Adrenal gland (tissue), 19 donors: ENCODE data around the gene E2F7. TPM values are rescaled to one million over a fixed set of nuclear protein-coding genes. Genes with fewer than 3 reads are reported as not detected.

Experiments
- DNase-seq, 7 donors: peaks; one replicate each; pipeline ENCODE4 v3.0.0-alpha.2; 2019 to 2020
- H3K27ac ChIP-seq, 5 donors: fragments of 200-600 bp; sonication (generic) in 4 of 5; 1 replicate in 3 of 5; 2 replicates in 2 of 5; pipeline versions ENCODE4 v1.5.1 to v1.8.0; 2016 to 2020; ENCODE audit warnings: mild to moderate bottlenecking in 1 of 5
- H3K27me3 ChIP-seq: fragments of 200-600 bp; 2 replicates; pipeline ENCODE4 v1.8.0; 2021
- H3K36me3 ChIP-seq, 2 donors: fragments of 200-600 bp; replicated peaks in 1 of 2; 1 replicate in 1 of 2; 2 replicates in 1 of 2; pipeline versions ENCODE4 v1.5.1 to v1.8.0; 2018 to 2022
- H3K4me1 ChIP-seq, 2 donors: fragments of 200-600 bp; replicated peaks in 1 of 2; 1 replicate in 1 of 2; 2 replicates in 1 of 2; pipeline versions ENCODE4 v1.5.1 to v1.8.0; 2018 to 2021
- H3K4me3 ChIP-seq, 4 donors: fragments of 200-600 bp; sonication (generic) in 3 of 4; one replicate each; pipeline ENCODE4 v1.5.1; 2016 to 2018
- H3K9me3 ChIP-seq, 3 donors: fragments of 200-600 bp; sonication (generic) in 1 of 3; replicated peaks in 1 of 3; 1 replicate in 2 of 3; 2 replicates in 1 of 3; pipeline versions ENCODE4 v1.5.1 to v1.8.0; 2016 to 2021
- POLR2A ChIP-seq, 2 donors: fragments of 450-650 bp; IDR thresholded peaks; one replicate each; pipeline ENCODE4 v1.6.1; 2017; ENCODE audit warnings: antibody characterized with exemption in 2 of 2, mild to moderate bottlenecking in 2 of 2, moderate library complexity in 1 of 2
- WGBS, 4 donors: extraction: QIAGEN DNeasy Blood & Tissue Kit in 2 of 4; methylation state at CpG; one replicate each; pipeline versions ENCODE4 v1.1.5 to v1.1.7; 2013 to 2017; 5-methylcytosine and 5-hydroxymethylcytosine counted together
- intact Hi-C, 2 donors: fragments of 100-400 bp; cut with DNase I; formaldehyde crosslinking; loops; one replicate each; pipeline versions ENCODE4 v1.14.1 to v1.15.0; 2022 to 2023
- long read RNA-seq, 10 donors: library from polyadenylated mRNA in 3 of 10; unstranded in 2 of 10; stranded (forward) in 1 of 10; transcript quantifications; one replicate each; pipeline ENCODE4 v2.0.0 and lab custom pipeline, GENCODE V29; 2021 to 2026
- polyA plus RNA-seq, 3 donors: library from polyadenylated mRNA; stranded (reverse); fragments of 200-250 nt in 2 of 3; fragments of 350-450 nt in 1 of 3; fragmentation: Illumina TruSeq in 1 of 3; extraction: RNeasy Lipid Tissue Mini Kit (QIAGEN cat#74804) in 1 of 3; gene quantifications; one replicate each; pipeline ENCODE4 v1.2.3, GENCODE V29; 2013 to 2014
- total RNA-seq, 9 donors: library from RNA; depleted of rRNA in 4 of 9; stranded (reverse); fragments of >200 nt in 4 of 9; fragments of 120-200 nt in 1 of 9; fragmentation: NEBNext Ultra II Directional in 1 of 9; extraction: Animal tissue kit (Norgen Biotek cat#: 25700) in 1 of 9; gene quantifications; one replicate each; pipeline versions ENCODE4 v1.1.0 to v1.2.4, GENCODE V29; 2013 to 2023
- TF ChIP-seq, protein P1 (sequence below), 6 experiments: fragments of 450-650 bp in 4 of 6; fragments of 200-600 bp in 2 of 6; sonication (generic) in 1 of 6; IDR thresholded peaks; 1 replicate in 5 of 6; 2 replicates in 1 of 6; pipeline versions ENCODE4 v1.5.1 to v1.8.0; 2016 to 2021; ENCODE audit warnings: antibody characterized with exemption in 6 of 6, mild to moderate bottlenecking in 2 of 6, moderate library complexity in 1 of 6
- donor health status: healthy with polysubstance abuse.
- donor health status: Bipolar disorder and iron deficiency.
- donor health status: DM: yes; HTN: yes; CAD: no.
- donor health status: DM: no; HTN: no; CAD: no.
- donor health status: DM: no; HTN: no; CAD: no.
- donor health status: DM: yes; HTN: yes; CAD: no.

E2F7 gene, protein sequence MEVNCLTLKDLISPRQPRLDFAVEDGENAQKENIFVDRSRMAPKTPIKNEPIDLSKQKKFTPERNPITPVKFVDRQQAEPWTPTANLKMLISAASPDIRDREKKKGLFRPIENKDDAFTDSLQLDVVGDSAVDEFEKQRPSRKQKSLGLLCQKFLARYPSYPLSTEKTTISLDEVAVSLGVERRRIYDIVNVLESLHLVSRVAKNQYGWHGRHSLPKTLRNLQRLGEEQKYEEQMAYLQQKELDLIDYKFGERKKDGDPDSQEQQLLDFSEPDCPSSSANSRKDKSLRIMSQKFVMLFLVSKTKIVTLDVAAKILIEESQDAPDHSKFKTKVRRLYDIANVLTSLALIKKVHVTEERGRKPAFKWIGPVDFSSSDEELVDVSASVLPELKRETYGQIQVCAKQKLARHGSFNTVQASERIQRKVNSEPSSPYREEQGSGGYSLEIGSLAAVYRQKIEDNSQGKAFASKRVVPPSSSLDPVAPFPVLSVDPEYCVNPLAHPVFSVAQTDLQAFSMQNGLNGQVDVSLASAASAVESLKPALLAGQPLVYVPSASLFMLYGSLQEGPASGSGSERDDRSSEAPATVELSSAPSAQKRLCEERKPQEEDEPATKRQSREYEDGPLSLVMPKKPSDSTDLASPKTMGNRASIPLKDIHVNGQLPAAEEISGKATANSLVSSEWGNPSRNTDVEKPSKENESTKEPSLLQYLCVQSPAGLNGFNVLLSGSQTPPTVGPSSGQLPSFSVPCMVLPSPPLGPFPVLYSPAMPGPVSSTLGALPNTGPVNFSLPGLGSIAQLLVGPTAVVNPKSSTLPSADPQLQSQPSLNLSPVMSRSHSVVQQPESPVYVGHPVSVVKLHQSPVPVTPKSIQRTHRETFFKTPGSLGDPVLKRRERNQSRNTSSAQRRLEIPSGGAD
- total RNA-seq (1 to 10 TPM in 1 of 9 donors, under 1 TPM in 6, not detected in 2; 0.11 to 2.7 (median 0.31) TPM), polyA plus RNA-seq (under 1 TPM in 2 of 3 donors, not detected in 1; 0.07 to 0.20 TPM)
- long read RNA-seq, donor 1, result 0 reads
- long read RNA-seq, donor 2, partial matches to known transcripts, result 0 of 1 reads
- long read RNA-seq, donor 2, other reads (novel, unspliced or antisense), result 0 of 1 reads
- long read RNA-seq, donor 3, result 0 reads
- long read RNA-seq, donor 4, partial matches to known transcripts, result 0 of 1 reads
- long read RNA-seq, donor 4, other reads (novel, unspliced or antisense), result 1 of 1 reads
- long read RNA-seq, donor 5, result 0 reads
- long read RNA-seq, donor 6, result 0 reads
- long read RNA-seq, donor 7, result 0 reads
- long read RNA-seq, donor 8, result 0 reads
- long read RNA-seq, donor 9, result 0 reads
- long read RNA-seq, donor 10, result 0 reads

DNA sequence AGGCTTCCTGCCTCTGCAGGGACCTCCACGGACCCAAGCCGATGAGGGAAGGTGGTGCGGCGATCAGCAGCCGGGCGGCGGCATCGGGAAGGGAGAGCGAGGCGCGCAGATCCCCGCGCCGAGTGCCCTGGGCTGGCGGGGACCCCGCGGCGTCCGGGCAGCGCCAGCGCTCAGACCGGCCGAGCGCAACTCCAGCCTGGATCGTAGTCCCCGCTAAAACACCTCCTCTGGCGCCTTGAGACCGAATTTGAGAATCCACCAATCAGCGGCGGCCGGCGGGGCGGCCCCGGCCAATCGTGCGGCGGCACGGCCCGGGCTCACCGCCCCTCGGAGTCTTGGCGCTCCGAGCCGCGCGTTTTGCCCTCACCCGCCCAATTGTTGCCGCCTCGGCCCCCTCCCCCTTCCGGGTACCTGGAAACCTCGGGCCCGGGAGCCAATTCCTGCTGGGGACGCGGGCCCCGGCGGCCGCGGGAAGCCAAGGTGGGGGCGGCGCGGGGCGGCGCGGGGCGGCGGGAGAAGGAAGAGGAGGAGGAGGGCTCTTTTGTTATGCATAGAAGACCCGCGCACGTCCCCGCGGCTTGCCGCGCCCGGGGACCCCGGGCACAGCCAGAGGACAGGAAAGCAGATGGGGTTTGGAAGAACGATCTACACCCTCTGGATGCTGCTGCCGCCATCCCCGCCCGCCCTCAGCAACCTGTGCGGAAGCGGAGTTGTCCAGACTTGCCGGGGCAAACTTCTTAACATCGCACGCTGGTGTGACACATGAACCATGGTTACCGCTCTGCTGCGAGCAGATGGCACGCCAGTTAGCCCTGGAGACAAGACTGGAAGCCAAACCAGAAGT is at the start of gene E2F7:
E2F7 (minus strand) TSS at position 209 of the 844 bp plus-strand sequence. CDS start 934 bp downstream, outside the sequence.
- Histone ChIP-seq H3K4me3 (peak within 1 kb of the TSS; percentile 36 to 81 (median 50)), H3K27ac (no peak within 1 kb of the TSS), H3K9me3 (no peaks in the 10 kb centered on the region), H3K36me3 (no peaks in the 10 kb centered on the region), H3K27me3 (peaks cover 17% of the 10 kb centered on the region), H3K4me1 (peaks cover 7 to 15% of the 10 kb centered on the region in 2 donors)
- TF ChIP-seq, protein P1, sequence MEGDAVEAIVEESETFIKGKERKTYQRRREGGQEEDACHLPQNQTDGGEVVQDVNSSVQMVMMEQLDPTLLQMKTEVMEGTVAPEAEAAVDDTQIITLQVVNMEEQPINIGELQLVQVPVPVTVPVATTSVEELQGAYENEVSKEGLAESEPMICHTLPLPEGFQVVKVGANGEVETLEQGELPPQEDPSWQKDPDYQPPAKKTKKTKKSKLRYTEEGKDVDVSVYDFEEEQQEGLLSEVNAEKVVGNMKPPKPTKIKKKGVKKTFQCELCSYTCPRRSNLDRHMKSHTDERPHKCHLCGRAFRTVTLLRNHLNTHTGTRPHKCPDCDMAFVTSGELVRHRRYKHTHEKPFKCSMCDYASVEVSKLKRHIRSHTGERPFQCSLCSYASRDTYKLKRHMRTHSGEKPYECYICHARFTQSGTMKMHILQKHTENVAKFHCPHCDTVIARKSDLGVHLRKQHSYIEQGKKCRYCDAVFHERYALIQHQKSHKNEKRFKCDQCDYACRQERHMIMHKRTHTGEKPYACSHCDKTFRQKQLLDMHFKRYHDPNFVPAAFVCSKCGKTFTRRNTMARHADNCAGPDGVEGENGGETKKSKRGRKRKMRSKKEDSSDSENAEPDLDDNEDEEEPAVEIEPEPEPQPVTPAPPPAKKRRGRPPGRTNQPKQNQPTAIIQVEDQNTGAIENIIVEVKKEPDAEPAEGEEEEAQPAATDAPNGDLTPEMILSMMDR (IDR thresholded peaks at IDR 0.05), result no peak
- TF ChIP-seq POLR2A (IDR thresholded peaks at IDR 0.05), result no peak
- intact Hi-C loops, result no loop called here
- peak; percentile 80 to 88 (median 84) for DNase-seq
- WGBS, 4 donors, result 0 to 1% (median 0%) methylated on average over 14 to 87 of the region's 87 CpGs

DNA sequence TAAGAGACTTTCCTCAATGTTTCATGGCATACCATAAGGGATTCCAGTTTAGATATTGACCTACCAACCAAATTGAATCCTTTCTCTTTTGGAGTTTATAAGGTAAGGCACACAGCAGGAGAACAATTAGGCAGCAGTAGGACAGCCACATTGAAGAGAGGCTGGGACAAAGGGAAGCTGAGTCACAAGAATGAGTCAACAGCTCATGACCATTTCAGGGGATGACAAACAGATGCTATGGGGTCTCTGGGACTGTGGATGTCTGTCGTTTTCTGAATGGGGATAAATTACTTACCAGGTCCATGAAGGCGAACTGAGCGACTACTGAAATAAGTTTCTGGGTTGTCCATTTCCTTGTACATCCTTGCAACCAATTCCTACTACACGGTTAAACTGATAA is 48.6 kb upstream of the E2F7 start:
- no peaks in the 10 kb centered on the region for H3K9me3 ChIP-seq
- WGBS, 4 donors, result 75 to 85% (median 79%) methylated on average over 4 of the region's 4 CpGs
- intact Hi-C loops, result no loop called here

DNA sequence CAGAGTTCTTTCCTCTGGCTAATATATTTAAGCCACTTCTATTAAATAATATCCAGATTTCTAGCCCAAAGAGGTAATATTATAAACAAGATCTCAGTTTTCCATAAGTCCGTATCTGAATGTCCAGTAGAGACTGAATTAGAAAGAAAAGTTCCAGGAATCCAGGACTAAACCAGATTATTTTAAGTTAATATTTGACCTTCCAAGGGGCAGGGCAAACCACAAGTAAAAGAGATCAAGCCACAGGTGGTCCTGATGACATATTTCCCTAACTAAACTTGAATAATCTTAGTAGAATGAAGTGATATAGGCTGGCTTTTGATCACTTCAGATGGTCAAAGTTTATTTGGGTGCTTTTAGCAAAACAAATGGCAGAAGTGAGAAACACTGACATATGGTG is 43.3 kb upstream of the E2F7 start:
- TF ChIP-seq, protein P1 (IDR thresholded peaks at IDR 0.05), result no peak
- TF ChIP-seq POLR2A (IDR thresholded peaks at IDR 0.05), result no peak
- WGBS, 4 donors, result 56 to 73% (median 67%) methylated on average over 1 of the region's 1 CpG
- DNase-seq, result no peak
- no peak overlapping the region for H3K27ac ChIP-seq
- intact Hi-C loops, result no loop called here
- no peaks in the 10 kb centered on the region for H3K4me1 ChIP-seq
- no peaks in the 10 kb centered on the region for H3K9me3 ChIP-seq
- H3K36me3 ChIP-seq, result no peaks in the 10 kb centered on the region
- no peak overlapping the region for H3K4me3 ChIP-seq
- H3K27me3 ChIP-seq, result no peaks in the 10 kb centered on the region

More for the DNA sequence above, 48.6 kb upstream of the E2F7 start:
- H3K36me3 ChIP-seq, result no peaks in the 10 kb centered on the region
- H3K27ac ChIP-seq, result no peak overlapping the region
- DNase-seq, result no peak
- TF ChIP-seq POLR2A (IDR thresholded peaks at IDR 0.05), result no peak
- no peaks in the 10 kb centered on the region for H3K27me3 ChIP-seq
- H3K4me1 ChIP-seq, result no peaks in the 10 kb centered on the region
- no peak overlapping the region for H3K4me3 ChIP-seq

DNA sequence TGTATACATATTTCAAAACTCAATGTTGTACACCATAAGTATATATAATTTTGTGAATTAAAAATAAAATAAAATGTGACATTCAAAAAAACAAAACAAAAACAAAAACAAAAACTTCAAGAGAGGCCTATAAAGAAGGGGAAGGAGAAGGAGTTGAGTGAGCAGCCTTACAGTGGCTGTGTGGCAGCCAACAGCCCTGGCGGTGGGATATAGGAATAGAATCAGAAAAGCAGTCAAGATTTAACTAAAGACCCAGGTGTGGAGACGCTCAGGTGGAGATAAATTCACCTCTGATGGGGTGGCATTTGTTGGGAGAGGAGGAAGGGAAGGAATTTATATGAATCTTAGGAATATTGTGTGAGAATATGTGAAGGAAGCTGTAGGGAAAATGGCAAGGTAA is 41.8 kb upstream of the E2F7 start:
- no peaks in the 10 kb centered on the region for H3K27me3 ChIP-seq
- no peak overlapping the region for H3K27ac ChIP-seq
- no peak overlapping the region for H3K4me3 ChIP-seq
- intact Hi-C loops, result no loop called here
- no peaks in the 10 kb centered on the region for H3K9me3 ChIP-seq
- H3K4me1 ChIP-seq, result no peaks in the 10 kb centered on the region
- TF ChIP-seq, protein P1 (IDR thresholded peaks at IDR 0.05), result no peak
- TF ChIP-seq POLR2A (IDR thresholded peaks at IDR 0.05), result no peak
- no peaks in the 10 kb centered on the region for H3K36me3 ChIP-seq
- WGBS, 4 donors, result 66 to 79% (median 71%) methylated on average over 2 of the region's 2 CpGs
- no peak for DNase-seq
